T-cell (primary cell): ENCODE results near the gene UGT2B28. TPM values are rescaled to one million over a fixed set of nuclear protein-coding genes. Genes with fewer than 3 reads are reported as not detected.
"Not testable (repeated sequence)": the region's sequence is repeated elsewhere in the genome, so short reads cannot be mapped to it uniquely, and the experiment has no call there.

Experiments
- ATAC-seq, 4 experiments: fragments of 200-7000 bp in 3 of 4; fragments of 150-1000 bp in 1 of 4; cut with Tn5 transposase; replicated peaks in 1 of 4; 1 replicate in 3 of 4; 2 replicates in 1 of 4; pipeline ENCODE4 v1.10.0; 2021; ENCODE audit warnings: moderate library complexity in 3 of 4, mild to moderate bottlenecking in 2 of 4, moderate number of reproducible peaks in 1 of 4
- CTCF ChIA-PET, 2 donors: fragments of 300-600 bp; sonication (Branson Sonifier 250); formaldehyde crosslinking; loops; one replicate each; lab custom pipeline; 2022; ENCODE audit warnings: antibody characterized with exemption in 2 of 2; lab: Charles Lee
- POLR2A ChIA-PET, 2 donors: fragments of 300-600 bp; sonication (Branson Sonifier 250); formaldehyde crosslinking; loops; one replicate each; lab custom pipeline; 2022; ENCODE audit warnings: antibody characterized with exemption in 2 of 2; lab: Charles Lee
- DNase-seq, 35 experiments: peaks; one replicate each; pipeline versions ENCODE4 v3.0.0 to v3.0.0-alpha.2; 2013 to 2023
- H3K27ac ChIP-seq: one replicate; pipeline ENCODE4 v1.5.1; 2013; ENCODE audit warnings: low read length
- H3K27me3 ChIP-seq, 2 experiments: replicated peaks in 1 of 2; 1 replicate in 1 of 2; 2 replicates in 1 of 2; pipeline versions ENCODE4 v1.6.1 to v1.7.0; 2013; ENCODE audit warnings: low read length in 1 of 2, mixed read lengths in 1 of 2; ENCODE audit not compliant: control insufficient read depth in 2 of 2, insufficient read depth in 2 of 2; ENCODE audit errors: extremely low read depth in 1 of 2
- H3K36me3 ChIP-seq, 2 donors: 1 replicate in 1 of 2; 2 replicates in 1 of 2; pipeline versions ENCODE4 v1.6.1 to v1.7.0; 2013; ENCODE audit warnings: low read length in 1 of 2; ENCODE audit not compliant: control insufficient read depth in 2 of 2, insufficient read depth in 1 of 2; ENCODE audit errors: extremely low read depth in 1 of 2
- H3K4me1 ChIP-seq, 2 experiments: 1 replicate in 1 of 2; 2 replicates in 1 of 2; pipeline versions ENCODE4 v1.6.1 to v1.7.0; 2013; ENCODE audit warnings: low read length in 2 of 2, mixed read lengths in 1 of 2; ENCODE audit not compliant: insufficient read depth in 2 of 2, control insufficient read depth in 1 of 2; ENCODE audit errors: extremely low read depth in 1 of 2
- H3K4me3 ChIP-seq, 2 donors: 1 replicate in 1 of 2; 2 replicates in 1 of 2; pipeline versions ENCODE4 v1.5.1 to v1.7.0; 2013; ENCODE audit warnings: mild to moderate bottlenecking in 2 of 2, low read length in 1 of 2, moderate library complexity in 1 of 2; ENCODE audit not compliant: control insufficient read depth in 1 of 2; ENCODE audit errors: extremely low read depth in 1 of 2
- H3K9me3 ChIP-seq: 2 replicates; pipeline ENCODE4 v1.7.0; 2013
- H3K27ac Mint-ChIP-seq, 2 donors: one replicate each; pipeline ENCODE4 v1.8.0; 2020 to 2021; ENCODE audit warnings: mild to moderate bottlenecking in 2 of 2, mixed read lengths in 2 of 2
- H3K27me3 Mint-ChIP-seq, 2 donors: one replicate each; pipeline ENCODE4 v1.8.0; 2021 to 2022; ENCODE audit warnings: mixed read lengths in 2 of 2
- H3K36me3 Mint-ChIP-seq: one replicate; pipeline ENCODE4 v1.8.0; 2021; ENCODE audit warnings: mixed read lengths
- H3K4me1 Mint-ChIP-seq, 3 donors: one replicate each; pipeline ENCODE4 v1.8.0; 2020 to 2022; ENCODE audit warnings: mixed read lengths in 3 of 3, mild to moderate bottlenecking in 1 of 3
- H3K4me3 Mint-ChIP-seq, 3 donors: one replicate each; pipeline ENCODE4 v1.8.0; 2020 to 2022; ENCODE audit warnings: mild to moderate bottlenecking in 3 of 3, mixed read lengths in 3 of 3, moderate library complexity in 3 of 3
- H3K9me3 Mint-ChIP-seq, 3 donors: one replicate each; pipeline ENCODE4 v1.8.0; 2020 to 2022; ENCODE audit warnings: mixed read lengths in 3 of 3
- WGBS: methylation state at CpG from one replicate; pipeline ENCODE4 v1.1.5; 2013; ENCODE audit warnings: missing lambda C conversion rate; ENCODE audit not compliant: insufficient coverage; 5-methylcytosine and 5-hydroxymethylcytosine counted together
- total RNA-seq, 35 experiments: library from RNA in 6 of 35; stranded (reverse) in 6 of 35; fragments of 120-200 nt in 1 of 35; gene quantifications; one replicate each; pipeline versions ENCODE4 v1.2.1 to v1.2.4 and lab custom pipeline; 2013 to 2026

UGT2B28 gene
- total RNA-seq, 5 donors from 2014 or later (not counting 1 experiment from before 2014, with no cell fraction given), result not detected

- WGBS, result no CpG with 5 or more reads among the region's 2 CpGs
- H3K36me3 Mint-ChIP-seq, H3K4me1 Mint-ChIP-seq, H3K4me3 Mint-ChIP-seq, H3K27ac Mint-ChIP-seq, H3K36me3 ChIP-seq, H3K4me3 ChIP-seq, H3K27ac ChIP-seq, H3K9me3 Mint-ChIP-seq, ATAC-seq, POLR2A ChIA-PET, CTCF ChIA-PET, H3K9me3 ChIP-seq, H3K27me3 ChIP-seq, H3K4me1 ChIP-seq, H3K27me3 Mint-ChIP-seq, DNase-seq: not testable (repeated sequence)
Measured at GRCh38 chr4:69250884-69251283, 29.4 kb upstream of the UGT2B28 start.

- H3K4me3 Mint-ChIP-seq, H3K4me1 ChIP-seq, H3K9me3 ChIP-seq, H3K9me3 Mint-ChIP-seq, H3K36me3 Mint-ChIP-seq, H3K4me3 ChIP-seq, H3K36me3 ChIP-seq, H3K27me3 Mint-ChIP-seq, DNase-seq, H3K27ac ChIP-seq, H3K27ac Mint-ChIP-seq, H3K27me3 ChIP-seq, H3K4me1 Mint-ChIP-seq, CTCF ChIA-PET, ATAC-seq, POLR2A ChIA-PET: not testable (repeated sequence)
- WGBS, result no CpG with 5 or more reads among the region's 3 CpGs
Measured at GRCh38 chr4:69253147-69253772, 27.0 kb upstream of the UGT2B28 start.

GRCh38 chr4:69268612-69269011 is 11.7 kb upstream of the UGT2B28 start:
- DNase-seq, H3K9me3 Mint-ChIP-seq, H3K36me3 ChIP-seq, H3K27ac ChIP-seq, H3K27me3 Mint-ChIP-seq, H3K27me3 ChIP-seq, H3K4me1 ChIP-seq, H3K4me3 ChIP-seq, H3K36me3 Mint-ChIP-seq, H3K27ac Mint-ChIP-seq, H3K4me3 Mint-ChIP-seq, ATAC-seq, CTCF ChIA-PET, H3K4me1 Mint-ChIP-seq, POLR2A ChIA-PET, H3K9me3 ChIP-seq: not testable (repeated sequence)
- 87% methylated on average over 6 of the region's 7 CpGs for WGBS

GRCh38 chr4:69296356-69296755 is 16.1 kb downstream of the UGT2B28 start:
- H3K4me1 Mint-ChIP-seq, ATAC-seq, H3K36me3 Mint-ChIP-seq, DNase-seq, H3K27me3 ChIP-seq, H3K4me3 Mint-ChIP-seq, H3K27ac Mint-ChIP-seq, H3K27ac ChIP-seq, H3K4me1 ChIP-seq, H3K27me3 Mint-ChIP-seq, H3K9me3 ChIP-seq, CTCF ChIA-PET, H3K9me3 Mint-ChIP-seq, H3K36me3 ChIP-seq, H3K4me3 ChIP-seq: not testable (repeated sequence)
- POLR2A ChIA-PET, result interaction anchor here in 1 of 2 donors (0.6 kb wide), 1 partner anchor 215 kb away, joined by 5 read pairs; no protein-coding TSS in a partner anchor
- WGBS, result no CpG with 5 or more reads among the region's 4 CpGs

- H3K4me3 ChIP-seq, H3K9me3 ChIP-seq, H3K27ac Mint-ChIP-seq, H3K4me1 Mint-ChIP-seq, H3K9me3 Mint-ChIP-seq, H3K36me3 ChIP-seq, H3K27me3 Mint-ChIP-seq, H3K4me1 ChIP-seq, POLR2A ChIA-PET, H3K27me3 ChIP-seq, ATAC-seq, H3K4me3 Mint-ChIP-seq, DNase-seq, H3K27ac ChIP-seq, H3K36me3 Mint-ChIP-seq: not testable (repeated sequence)
- WGBS, result 81% methylated on average over 4 of the region's 5 CpGs
- CTCF ChIA-PET, result interaction anchor here in 1 of 2 donors (0.6 kb wide), 1 partner anchor 28 kb away, joined by 3 read pairs; no protein-coding TSS in a partner anchor
Measured at GRCh38 chr4:69308426-69309033, 28.3 kb downstream of the UGT2B28 start.

- H3K36me3 Mint-ChIP-seq, H3K27me3 ChIP-seq, H3K9me3 Mint-ChIP-seq, H3K27ac ChIP-seq, H3K27me3 Mint-ChIP-seq, H3K4me3 ChIP-seq, H3K36me3 ChIP-seq, H3K9me3 ChIP-seq, H3K27ac Mint-ChIP-seq, POLR2A ChIA-PET, H3K4me1 ChIP-seq, DNase-seq, ATAC-seq, H3K4me1 Mint-ChIP-seq, H3K4me3 Mint-ChIP-seq: not testable (repeated sequence)
- CTCF ChIA-PET, result interaction anchor here in 1 of 2 donors (0.6 kb wide), 1 partner anchor 901 kb away, joined by 3 read pairs; no protein-coding TSS in a partner anchor
- 40% methylated on average over 1 of the region's 5 CpGs for WGBS
Measured at GRCh38 chr4:69309549-69310076, 29.3 kb downstream of the UGT2B28 start.
